ENCODE results near the gene TNNT1. TPM values are rescaled to one million over a fixed set of nuclear protein-coding genes. Genes with fewer than 3 reads are reported as not detected.
"Not testable (repeated sequence)": the region's sequence is repeated elsewhere in the genome, so short reads cannot be mapped to it uniquely, and the experiment has no call there.

TNNT1 gene, protein sequence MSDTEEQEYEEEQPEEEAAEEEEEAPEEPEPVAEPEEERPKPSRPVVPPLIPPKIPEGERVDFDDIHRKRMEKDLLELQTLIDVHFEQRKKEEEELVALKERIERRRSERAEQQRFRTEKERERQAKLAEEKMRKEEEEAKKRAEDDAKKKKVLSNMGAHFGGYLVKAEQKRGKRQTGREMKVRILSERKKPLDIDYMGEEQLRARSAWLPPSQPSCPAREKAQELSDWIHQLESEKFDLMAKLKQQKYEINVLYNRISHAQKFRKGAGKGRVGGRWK
- polyA plus RNA-seq (ENCODE audit: insufficient read length in 4 of 4) = 1 to 10 TPM; 2.9 to 6.0 (median 4.4) TPM

DNA sequence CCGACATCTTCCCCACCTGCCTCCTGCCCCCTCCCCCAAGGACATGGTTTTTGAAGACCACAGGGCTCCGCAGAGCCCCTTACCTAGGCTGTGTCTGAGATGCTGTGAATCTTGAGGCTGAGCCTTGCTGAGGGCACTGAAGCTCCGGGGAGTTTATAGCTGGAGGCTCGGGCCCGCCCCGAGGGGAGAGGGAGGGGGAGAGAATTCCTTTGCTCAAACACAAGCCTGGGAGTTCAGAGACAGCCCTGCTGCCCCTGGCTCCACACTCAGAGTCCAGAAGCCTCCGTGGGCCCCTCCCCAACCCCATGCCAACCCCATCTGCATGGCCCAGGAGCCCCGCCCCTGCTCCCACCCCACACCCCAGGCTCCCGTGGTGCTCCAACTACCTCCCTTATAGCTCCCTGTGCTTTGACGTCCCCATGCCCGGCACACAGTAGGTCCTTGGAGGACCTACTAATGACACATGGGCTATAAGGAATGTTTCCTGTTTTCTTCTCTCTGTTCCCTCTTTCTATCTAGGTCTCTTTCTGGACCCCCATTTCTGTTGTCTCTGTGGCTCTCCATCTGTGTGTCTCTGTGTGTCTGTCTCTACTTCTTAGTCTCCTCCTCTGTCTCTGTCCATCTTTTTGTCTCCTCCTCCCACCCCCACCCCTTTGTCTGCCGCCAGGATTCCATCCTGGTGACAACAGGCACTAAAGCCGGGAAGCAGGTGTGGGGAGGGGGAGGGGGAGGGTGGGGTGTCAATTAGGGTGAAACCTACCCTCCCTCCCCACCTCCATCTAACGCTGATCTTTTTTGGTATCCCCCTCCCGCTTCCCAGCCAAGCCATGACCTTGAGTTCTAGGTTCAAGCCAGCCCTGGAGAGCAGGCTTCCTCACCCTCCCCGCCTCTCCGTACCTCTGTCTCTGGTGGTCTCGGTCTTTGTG, at the start of gene TNNT1:
TSS of gene TNNT1 (minus strand) at position 129 of the 926 bp plus-strand sequence. CDS start 2,049 bp downstream, outside the sequence.
- DNase-seq (ENCODE audit: low read depth in 4 of 4, low spot score in 3 of 4) = no peak

DNA sequence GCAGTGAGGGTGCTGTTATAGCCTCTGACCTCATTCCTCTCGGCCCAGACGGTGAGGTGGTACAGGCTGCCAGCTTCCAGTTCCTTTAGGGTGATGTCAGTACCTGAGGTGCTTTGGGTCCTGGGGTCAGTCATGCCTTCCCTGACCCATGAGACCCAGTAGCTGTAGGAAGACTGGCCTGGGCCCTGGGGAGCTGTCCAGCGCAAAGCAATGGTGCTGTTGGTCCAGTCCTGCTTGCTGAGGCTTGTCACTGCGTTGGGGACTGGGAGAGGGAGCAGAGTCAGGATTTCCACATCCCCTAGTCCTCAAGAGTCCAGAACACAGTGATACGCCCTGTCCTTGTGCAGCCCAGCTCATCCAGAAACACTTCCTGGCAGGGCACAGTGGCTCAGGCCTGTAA, 49.6 kb upstream of the TNNT1 start:
- DNase-seq (ENCODE audit: low read depth in 4 of 4, low spot score in 3 of 4) = no peak

- DNase-seq (ENCODE audit: low read depth in 4 of 4, low spot score in 3 of 4) = no peak
Measured at GRCh38 chr19:55197528-55197927, 48.5 kb upstream of the TNNT1 start.

GRCh38 chr19:55196803-55197202, 47.8 kb upstream of the TNNT1 start:
- no peak for DNase-seq (ENCODE audit: low read depth in 4 of 4, low spot score in 3 of 4)

DNA sequence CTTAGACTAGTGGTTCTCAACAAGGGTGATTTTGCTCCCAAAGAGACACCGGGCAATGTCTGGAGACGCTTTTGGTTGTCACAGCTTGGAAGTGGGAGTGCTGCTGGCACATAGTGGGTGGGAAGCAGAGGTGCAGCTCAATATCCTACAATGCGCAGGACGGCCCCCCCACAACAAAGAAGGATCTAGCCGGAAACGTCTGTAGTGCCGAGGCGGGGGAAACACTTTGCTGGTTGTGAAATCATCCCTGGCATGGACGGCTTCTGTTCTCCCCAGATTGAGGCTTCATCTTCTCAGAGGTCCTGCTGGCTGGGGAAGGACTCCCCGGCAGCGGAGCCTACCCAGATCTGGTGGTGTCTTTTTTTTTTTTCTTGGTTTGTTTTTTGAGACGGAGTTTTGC, 44.5 kb upstream of the TNNT1 start:
- no peak for DNase-seq (ENCODE audit: low read depth in 4 of 4, low spot score in 3 of 4)

DNA sequence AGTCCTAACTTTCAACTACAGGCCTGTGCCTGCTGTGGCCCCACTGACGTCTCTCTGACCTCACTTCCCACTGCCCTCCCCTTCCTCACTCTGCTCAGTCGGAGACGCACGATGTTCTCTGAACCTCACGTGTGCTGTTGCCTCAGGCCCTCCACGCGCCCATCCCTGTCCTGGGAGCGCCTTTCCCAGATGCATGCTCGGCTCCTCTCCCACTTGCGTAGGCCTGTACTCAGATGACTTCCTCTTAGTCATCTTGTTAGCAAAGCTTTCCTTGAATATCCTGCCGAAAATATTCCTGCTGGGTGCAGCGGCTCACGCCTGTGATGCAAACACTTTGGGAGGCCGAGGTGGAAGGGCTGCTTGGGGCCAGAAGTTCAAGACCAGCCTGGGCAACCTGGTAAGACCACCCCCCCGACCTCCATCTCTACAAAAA, 40.4 kb upstream of the TNNT1 start:
- no peak for DNase-seq (ENCODE audit: low read depth in 4 of 4, low spot score in 3 of 4)

DNA sequence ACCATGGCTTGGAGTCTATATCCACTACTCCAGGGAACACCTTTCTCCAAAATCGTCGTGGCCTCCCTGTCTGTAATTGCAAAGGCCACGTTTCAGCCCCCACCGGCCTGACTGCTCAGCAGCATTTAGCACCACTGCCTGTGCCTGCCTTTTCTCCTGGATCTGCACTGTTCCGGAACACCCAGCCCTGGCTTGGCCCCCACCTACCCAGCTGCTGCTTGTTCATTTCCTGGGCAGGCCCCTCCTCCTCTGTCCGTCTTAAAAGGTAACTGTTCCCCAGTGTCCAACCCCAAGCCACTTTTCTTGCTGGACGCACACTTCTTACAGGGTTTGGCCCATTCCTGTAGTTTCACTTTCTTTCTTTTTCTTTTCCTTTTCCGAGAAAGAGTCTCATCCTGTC, 39.6 kb upstream of the TNNT1 start:
- DNase-seq (ENCODE audit: low read depth in 4 of 4, low spot score in 3 of 4) = no peak

DNA sequence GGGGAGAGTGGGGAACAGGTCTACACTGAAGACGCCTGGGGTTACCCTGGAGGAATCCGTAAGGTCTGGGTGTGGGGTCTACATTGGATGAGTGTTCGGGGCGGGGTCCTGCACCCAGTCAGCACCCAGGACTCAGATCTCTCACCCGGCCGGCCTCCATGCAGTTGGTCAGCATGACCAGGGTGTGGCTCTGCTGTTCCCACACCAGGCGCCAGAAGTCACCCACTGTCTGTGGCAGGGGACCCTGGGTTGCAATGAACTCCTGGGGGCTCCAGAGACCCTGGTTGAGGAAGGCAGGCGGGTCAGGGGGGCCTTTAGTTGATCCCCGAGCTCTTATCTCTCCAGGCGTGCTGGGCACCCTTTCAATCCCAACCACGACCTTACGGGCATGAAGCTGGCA, 37.1 kb upstream of the TNNT1 start:
- DNase-seq (ENCODE audit: low read depth in 4 of 4, low spot score in 3 of 4) = no peak

GRCh38 chr19:55181740-55182139, 32.7 kb upstream of the TNNT1 start:
- DNase-seq (ENCODE audit: low read depth in 4 of 4, low spot score in 3 of 4) = no peak

- no peak for DNase-seq (ENCODE audit: low read depth in 4 of 4, low spot score in 3 of 4)
Measured at GRCh38 chr19:55179606-55180484, 30.8 kb upstream of the TNNT1 start, which contains the start of gene SYT5. Gene SYT5 (minus strand): TSS chr19:55180289. CDS start chr19:55179041, 1,248 bp downstream.

- DNase-seq (ENCODE audit: low read depth in 4 of 4, low spot score in 3 of 4) = peak in 3 of 4 donors; percentile 36 to 65 (median 58)
Measured at GRCh38 chr19:55178781-55179599, 30.0 kb upstream of the TNNT1 start.

GRCh38 chr19:55176076-55176475, 27.1 kb upstream of the TNNT1 start:
- no peak for DNase-seq (ENCODE audit: low read depth in 4 of 4, low spot score in 3 of 4)

DNA sequence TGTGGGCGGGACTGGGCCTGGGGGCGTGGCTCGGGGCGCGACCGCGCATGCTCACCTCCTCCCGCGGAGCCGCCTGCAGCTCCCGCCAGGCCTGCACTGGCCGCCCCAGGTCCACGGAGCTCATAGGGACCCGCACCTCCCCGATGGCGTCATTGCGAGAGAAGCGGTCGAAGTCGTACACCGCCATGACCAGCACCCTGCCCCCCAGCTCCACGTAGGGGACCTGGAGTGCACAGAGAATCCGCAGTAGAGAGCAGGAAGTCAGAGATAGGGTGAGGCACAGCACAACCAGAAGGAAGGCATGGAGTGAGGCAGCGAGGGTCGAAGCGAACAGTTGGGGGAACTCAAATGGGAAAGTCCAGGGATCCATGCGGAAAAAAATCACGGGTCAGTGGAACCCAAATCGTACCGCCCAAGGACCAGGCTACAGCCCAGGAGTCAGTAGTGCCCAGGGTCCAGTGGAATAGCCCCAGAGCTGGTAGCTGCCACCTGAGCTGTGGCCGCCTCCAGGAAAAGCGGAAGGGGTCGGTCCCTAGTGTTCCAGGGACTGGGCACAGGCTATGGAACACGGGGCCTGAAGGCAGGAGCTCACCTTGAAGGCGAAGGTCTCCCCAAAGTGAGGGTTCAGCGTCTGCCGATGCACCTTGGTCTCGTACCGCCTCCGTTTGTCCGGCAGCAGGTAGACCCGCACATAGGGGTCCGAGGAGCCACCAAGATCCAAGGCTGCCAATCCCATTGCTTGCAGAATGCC, 26.3 kb upstream of the TNNT1 start:
- DNase-seq (ENCODE audit: low read depth in 4 of 4, low spot score in 3 of 4) = no peak

GRCh38 chr19:55174425-55175116, 25.6 kb upstream of the TNNT1 start:
- DNase-seq (ENCODE audit: low read depth in 4 of 4, low spot score in 3 of 4) = no peak

GRCh38 chr19:55173714-55174409, 24.9 kb upstream of the TNNT1 start:
- no peak for DNase-seq (ENCODE audit: low read depth in 4 of 4, low spot score in 3 of 4)

DNA sequence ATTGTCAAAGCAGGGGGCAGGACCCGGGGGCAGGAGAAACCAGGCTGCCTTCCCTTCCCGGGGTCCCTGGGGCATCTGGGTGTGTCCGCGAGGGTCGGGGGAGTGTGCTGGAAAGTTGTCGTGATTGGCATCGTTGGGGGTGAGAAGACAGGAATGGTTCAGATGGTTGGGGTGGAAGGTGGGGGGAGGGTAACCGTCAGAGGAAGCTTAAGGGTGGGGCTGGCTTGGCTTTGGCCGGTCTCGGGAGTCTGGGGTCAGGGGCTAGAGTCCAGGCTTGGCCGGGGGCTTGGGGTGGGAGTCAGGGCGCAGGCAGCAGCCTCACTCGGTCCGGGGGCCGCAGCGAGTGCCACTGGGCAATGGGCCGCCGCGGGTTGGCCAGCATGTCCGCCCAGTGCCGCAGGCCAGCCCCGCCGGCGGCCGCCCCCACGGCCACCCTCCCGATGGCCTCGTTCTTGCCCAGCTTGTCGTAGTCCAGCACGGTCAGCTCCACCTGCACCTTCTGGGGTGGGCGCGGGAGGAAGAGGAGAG, 24.2 kb upstream of the TNNT1 start:
- DNase-seq (ENCODE audit: low read depth in 4 of 4, low spot score in 3 of 4) = no peak

DNA sequence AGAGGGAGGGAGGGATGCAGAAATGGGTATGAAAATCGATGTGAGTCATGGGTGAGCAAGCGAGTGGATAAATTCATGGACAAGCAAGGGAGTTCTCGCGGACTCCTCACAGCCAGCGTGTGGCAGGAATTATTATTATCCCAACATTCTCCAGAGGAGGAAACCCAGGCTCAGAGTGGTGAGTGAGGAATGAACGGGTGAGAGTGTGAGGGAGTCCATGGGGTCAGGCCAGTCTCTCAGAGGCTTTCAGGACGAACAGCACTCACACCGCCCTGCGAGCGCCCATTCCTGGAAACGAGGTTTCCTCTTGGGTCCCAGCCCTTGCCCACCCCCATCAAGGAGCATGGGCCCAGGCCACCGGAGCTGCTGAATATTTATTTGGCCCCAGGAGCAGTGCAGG, 23.7 kb upstream of the TNNT1 start:
- DNase-seq (ENCODE audit: low read depth in 4 of 4, low spot score in 3 of 4) = no peak

GRCh38 chr19:55172318-55172717, 23.3 kb upstream of the TNNT1 start:
- not testable (repeated sequence) for DNase-seq (ENCODE audit: low read depth in 4 of 4, low spot score in 3 of 4)

Data from right renal pelvis (tissue), 4 donors.